Stimulated activated naive CD8-positive, alpha-beta T cell treated with anti-CD3 and anti-CD28 coated beads, Interleukin-15, Interleukin-2, amounts not matched to agents 100 ng/mL and 50 ng/mL, for 24 hours (primary cell): ENCODE data around the gene TEX19.

ENCODE experiments used
- H3K27ac Mint-ChIP-seq: one replicate; pipeline ENCODE4 v1.8.0; 2021; ENCODE audit warnings: mild to moderate bottlenecking, mixed read lengths
- H3K27me3 Mint-ChIP-seq: one replicate; pipeline ENCODE4 v1.8.0; 2021; ENCODE audit warnings: mixed read lengths
- H3K36me3 Mint-ChIP-seq: one replicate; pipeline ENCODE4 v1.8.0; 2021; ENCODE audit warnings: low read depth, mixed read lengths
- H3K4me1 Mint-ChIP-seq: one replicate; pipeline ENCODE4 v1.8.0; 2021; ENCODE audit warnings: low read depth, mixed read lengths
- H3K4me3 Mint-ChIP-seq: one replicate; pipeline ENCODE4 v1.8.0; 2021; ENCODE audit warnings: mild to moderate bottlenecking, mixed read lengths
- H3K9me3 Mint-ChIP-seq: one replicate; pipeline ENCODE4 v1.8.0; 2021; ENCODE audit warnings: mixed read lengths

TEX19 gene, protein sequence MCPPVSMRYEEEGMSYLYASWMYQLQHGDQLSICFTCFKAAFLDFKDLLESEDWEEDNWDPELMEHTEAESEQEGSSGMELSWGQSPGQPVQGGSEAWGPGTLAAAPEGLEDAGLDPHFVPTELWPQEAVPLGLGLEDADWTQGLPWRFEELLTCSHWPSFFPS

DNA sequence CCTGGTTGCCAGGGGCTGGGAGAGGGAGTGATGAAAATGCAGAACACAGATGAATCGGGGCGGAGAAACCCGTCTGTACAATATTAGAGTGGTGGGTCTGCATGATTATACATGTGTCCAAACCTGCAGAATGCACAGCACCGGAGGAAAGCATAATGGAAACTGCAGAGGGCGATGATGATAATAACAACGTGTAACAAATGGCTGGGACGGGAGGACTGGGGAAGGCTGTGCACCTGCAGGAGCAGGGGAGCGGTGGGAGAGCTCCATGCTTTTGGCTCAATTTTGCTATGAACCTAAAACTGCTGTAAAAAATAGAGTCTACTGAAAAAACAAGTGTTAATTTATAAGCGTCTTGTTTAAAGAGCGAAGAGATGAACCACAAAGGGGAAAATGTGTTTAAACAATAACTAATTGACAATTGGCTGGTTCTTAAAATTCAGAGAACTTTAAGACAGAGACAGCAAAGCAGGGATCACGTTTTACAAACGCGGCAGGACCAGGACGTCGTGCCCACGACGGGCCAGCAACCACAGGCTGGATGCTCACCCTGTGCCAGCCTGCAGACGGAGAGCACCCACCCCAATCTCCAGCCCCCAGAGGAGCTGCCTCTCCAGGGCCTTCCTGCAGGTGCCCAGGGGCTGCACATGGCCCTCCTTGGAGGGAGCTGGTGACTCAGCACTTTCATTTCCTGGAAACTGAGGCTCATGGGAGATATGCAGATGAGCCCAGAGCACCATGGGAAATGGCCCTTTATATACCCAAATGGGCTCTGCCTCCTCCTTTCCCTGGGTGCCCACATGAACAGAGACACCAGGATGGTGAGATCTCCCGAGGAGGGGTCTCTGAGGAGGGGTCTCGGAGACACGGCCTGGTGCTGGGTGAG lies at the start of gene TEX19:
TEX19 (plus strand) TSS at position 783 of the 886 bp plus-strand sequence. CDS start 2,904 bp downstream, outside the sequence.
- no peaks in the 10 kb centered on the region for H3K36me3 Mint-ChIP-seq
- H3K27me3 Mint-ChIP-seq = peaks cover 18% of the 10 kb centered on the region
- H3K9me3 Mint-ChIP-seq = no peaks in the 10 kb centered on the region
- peaks cover 8% of the 10 kb centered on the region for H3K4me1 Mint-ChIP-seq
- no peak within 1 kb of the TSS for H3K4me3 Mint-ChIP-seq
- H3K27ac Mint-ChIP-seq = peak within 1 kb of the TSS; percentile 21

- no peaks in the 10 kb centered on the region for H3K27me3 Mint-ChIP-seq
- H3K36me3 Mint-ChIP-seq = peaks cover 10% of the 10 kb centered on the region
- H3K27ac Mint-ChIP-seq = peak overlapping the region; percentile 65
- peaks cover 38% of the 10 kb centered on the region for H3K4me1 Mint-ChIP-seq
- H3K4me3 Mint-ChIP-seq = no peak overlapping the region
- no peaks in the 10 kb centered on the region for H3K9me3 Mint-ChIP-seq
These were observed 49.1 kb upstream of the TEX19 start for GRCh38 chr17:82309656-82310570.

DNA sequence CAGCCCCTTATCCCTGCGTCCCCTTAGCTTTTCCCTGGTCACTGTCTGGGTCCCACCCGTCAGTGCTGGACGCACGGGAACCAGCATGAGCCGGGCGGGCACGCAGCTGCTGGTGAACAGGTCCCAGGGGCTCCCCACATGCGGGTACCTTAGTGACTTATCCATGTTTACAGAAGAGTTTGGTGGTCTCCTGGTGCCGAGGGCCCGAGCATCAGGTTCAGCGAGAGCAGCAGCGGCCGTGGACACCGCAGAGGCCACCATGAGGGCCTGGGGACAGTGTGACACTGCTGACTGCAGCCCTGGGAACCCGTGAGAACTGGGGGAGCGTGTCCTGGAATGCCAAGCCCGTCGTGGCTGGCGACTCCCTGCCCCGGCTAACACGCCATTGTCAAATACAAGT lies 48.2 kb upstream of the TEX19 start:
- H3K36me3 Mint-ChIP-seq = peaks cover 16% of the 10 kb centered on the region
- no peaks in the 10 kb centered on the region for H3K27me3 Mint-ChIP-seq
- no peak overlapping the region for H3K27ac Mint-ChIP-seq
- peaks cover 35% of the 10 kb centered on the region for H3K4me1 Mint-ChIP-seq
- H3K4me3 Mint-ChIP-seq = no peak overlapping the region
- no peaks in the 10 kb centered on the region for H3K9me3 Mint-ChIP-seq

DNA sequence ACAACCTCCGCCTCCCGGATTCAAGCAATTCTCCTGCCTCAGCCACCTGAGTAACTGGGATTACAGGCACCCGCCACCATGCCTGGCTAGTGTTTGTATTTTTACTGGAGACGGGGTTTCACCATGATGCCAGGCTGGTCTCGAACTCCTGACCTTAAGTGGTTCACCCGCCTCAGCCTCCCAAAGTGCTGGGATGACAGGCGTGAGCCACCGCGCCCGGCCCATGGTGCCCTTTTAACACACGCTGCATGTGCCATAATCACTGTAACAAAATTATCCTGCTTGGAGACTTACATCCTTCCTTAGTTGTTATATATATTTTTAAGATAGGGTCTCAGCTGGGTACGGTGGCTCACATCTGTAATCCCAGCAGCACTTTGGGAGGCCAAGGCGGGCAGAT lies 47.1 kb upstream of the TEX19 start:
- Mint-ChIP-seq H3K4me3 (no peak overlapping the region), H3K27ac (no peak overlapping the region), H3K9me3 (no peaks in the 10 kb centered on the region), H3K36me3 (peaks cover 19% of the 10 kb centered on the region), H3K27me3 (no peaks in the 10 kb centered on the region), H3K4me1 (peaks cover 27% of the 10 kb centered on the region)

- peak overlapping the region; percentile 8 for H3K4me3 Mint-ChIP-seq
- peak overlapping the region; percentile 79 for H3K27ac Mint-ChIP-seq
- no peaks in the 10 kb centered on the region for H3K9me3 Mint-ChIP-seq
- H3K4me1 Mint-ChIP-seq = peaks cover 25% of the 10 kb centered on the region
- H3K36me3 Mint-ChIP-seq = peaks cover 19% of the 10 kb centered on the region
- H3K27me3 Mint-ChIP-seq = no peaks in the 10 kb centered on the region
These were observed 45.6 kb upstream of the TEX19 start for GRCh38 chr17:82313195-82314011.

DNA sequence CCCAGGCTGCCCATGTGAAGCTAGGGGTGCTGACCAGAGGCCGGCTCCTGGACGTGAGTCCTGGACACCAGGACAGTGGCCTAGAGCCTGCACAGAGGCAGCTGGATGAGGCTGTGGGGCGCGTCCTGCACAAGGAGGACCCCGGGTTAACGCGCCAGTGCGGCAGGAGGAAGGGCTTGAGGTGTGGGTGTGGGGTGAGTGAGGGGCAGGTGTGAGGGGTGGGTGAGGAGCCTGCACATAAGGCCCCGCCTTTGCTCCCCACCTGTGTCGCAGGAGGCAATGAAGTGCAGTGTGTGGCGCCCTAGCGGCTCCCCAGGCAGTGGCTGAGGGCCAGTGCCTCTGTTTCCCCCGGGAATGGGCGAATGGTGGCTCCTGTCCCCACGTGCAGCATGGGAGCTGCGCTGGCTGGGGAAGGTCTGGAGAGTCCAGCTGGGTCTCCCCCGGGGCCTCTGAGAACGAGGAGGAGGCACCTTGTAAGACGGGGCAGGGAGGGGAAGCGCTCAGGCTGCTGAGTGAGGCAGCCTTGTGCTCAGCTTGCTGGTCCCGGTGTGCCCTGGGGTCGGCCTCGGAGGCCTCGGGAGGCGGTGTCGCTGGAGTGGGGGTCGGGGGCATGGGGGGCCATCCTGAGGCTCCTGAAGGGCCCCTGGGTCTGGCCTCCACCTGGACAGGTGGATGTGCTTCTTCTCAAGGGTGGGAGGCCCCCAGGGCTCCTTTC lies 44.9 kb upstream of the TEX19 start:
- Mint-ChIP-seq H3K27ac (peak overlapping the region; percentile 79), H3K4me3 (no peak overlapping the region), H3K9me3 (no peaks in the 10 kb centered on the region), H3K27me3 (no peaks in the 10 kb centered on the region), H3K36me3 (peaks cover 19% of the 10 kb centered on the region), H3K4me1 (peaks cover 22% of the 10 kb centered on the region)

DNA sequence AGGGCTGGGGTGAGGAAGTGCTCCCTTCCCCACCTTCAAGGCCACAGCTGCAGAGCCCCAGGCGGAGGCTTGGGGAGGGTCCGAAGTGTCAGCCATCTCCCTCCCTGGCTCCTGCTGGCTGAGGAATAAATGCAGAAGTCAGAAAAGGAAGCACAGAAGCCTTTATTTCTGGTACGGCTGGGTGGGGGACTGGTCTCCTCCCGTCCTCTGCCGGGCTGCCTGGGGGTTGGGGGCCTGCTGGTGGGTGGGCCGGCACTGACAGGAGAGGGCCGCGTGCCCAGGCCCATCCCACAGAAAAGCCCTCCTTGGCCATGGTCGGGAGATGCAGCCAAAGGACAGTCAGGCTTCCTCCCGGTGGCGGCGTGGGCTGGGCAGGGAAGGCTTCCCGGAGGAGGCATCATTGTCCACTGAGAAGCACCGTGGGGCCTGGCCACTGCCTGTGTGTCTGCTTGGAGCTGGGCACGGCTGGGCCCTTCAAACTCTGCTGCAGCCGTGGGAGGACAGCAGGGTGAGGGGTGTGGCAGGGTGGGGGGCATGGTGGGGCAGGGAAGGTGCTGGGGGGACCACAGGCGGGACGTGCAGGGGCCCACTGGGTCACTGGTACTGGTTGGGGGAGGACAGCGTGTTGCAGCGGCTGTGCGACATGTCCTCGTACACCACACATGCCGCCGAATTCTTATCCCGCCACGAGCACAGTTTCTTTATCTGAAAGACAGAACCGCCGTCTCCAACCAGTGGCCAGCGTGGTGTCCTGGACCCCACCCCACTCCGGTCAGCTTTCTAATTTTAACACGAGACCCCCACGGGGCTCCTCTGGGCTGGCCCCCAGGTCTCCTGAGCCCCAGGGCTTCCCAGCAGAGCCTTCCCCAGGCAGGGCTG lies 44.1 kb upstream of the TEX19 start:
- Mint-ChIP-seq H3K4me1 (peaks cover 22% of the 10 kb centered on the region), H3K4me3 (no peak overlapping the region), H3K9me3 (no peaks in the 10 kb centered on the region), H3K36me3 (peaks cover 19% of the 10 kb centered on the region), H3K27ac (peak overlapping the region; percentile 99), H3K27me3 (no peaks in the 10 kb centered on the region)

GRCh38 chr17:82315703-82316358 lies 43.2 kb upstream of the TEX19 start:
- peak overlapping the region; percentile 99 for H3K27ac Mint-ChIP-seq
- H3K36me3 Mint-ChIP-seq = peaks cover 19% of the 10 kb centered on the region
- H3K9me3 Mint-ChIP-seq = no peaks in the 10 kb centered on the region
- H3K27me3 Mint-ChIP-seq = no peaks in the 10 kb centered on the region
- H3K4me3 Mint-ChIP-seq = no peak overlapping the region
- peaks cover 26% of the 10 kb centered on the region for H3K4me1 Mint-ChIP-seq

GRCh38 chr17:82316651-82317393 lies 42.2 kb upstream of the TEX19 start:
- Mint-ChIP-seq H3K36me3 (peaks cover 23% of the 10 kb centered on the region), H3K27me3 (no peaks in the 10 kb centered on the region), H3K4me1 (peaks cover 33% of the 10 kb centered on the region), H3K27ac (peak overlapping the region; percentile 99), H3K9me3 (no peaks in the 10 kb centered on the region), H3K4me3 (no peak overlapping the region)

GRCh38 chr17:82317394-82318168 lies 41.5 kb upstream of the TEX19 start, which contains the start of gene CD7:
Gene CD7 (minus strand): TSS chr17:82317608. CDS start chr17:82317495, 113 bp downstream.
- Mint-ChIP-seq H3K4me1 (peaks cover 40% of the 10 kb centered on the region), H3K27ac (peak within 1 kb of the TSS; percentile 99), H3K4me3 (no peak within 1 kb of the TSS), H3K27me3 (no peaks in the 10 kb centered on the region), H3K36me3 (peaks cover 23% of the 10 kb centered on the region), H3K9me3 (no peaks in the 10 kb centered on the region)

GRCh38 chr17:82318169-82318498 lies 40.9 kb upstream of the TEX19 start:
- Mint-ChIP-seq H3K36me3 (peaks cover 23% of the 10 kb centered on the region), H3K4me3 (no peak overlapping the region), H3K9me3 (no peaks in the 10 kb centered on the region), H3K4me1 (peaks cover 44% of the 10 kb centered on the region), H3K27me3 (no peaks in the 10 kb centered on the region), H3K27ac (no peak overlapping the region)
